ENCODE data around the gene SLC24A1. TPM values are rescaled to one million over a fixed set of nuclear protein-coding genes. Genes with fewer than 3 reads are reported as not detected.

Gene SLC24A1
- total and polyA plus RNA-seq, 7 experiments from 2014 or later = 1.9 to 5.6 (median 4.5) TPM

DNA sequence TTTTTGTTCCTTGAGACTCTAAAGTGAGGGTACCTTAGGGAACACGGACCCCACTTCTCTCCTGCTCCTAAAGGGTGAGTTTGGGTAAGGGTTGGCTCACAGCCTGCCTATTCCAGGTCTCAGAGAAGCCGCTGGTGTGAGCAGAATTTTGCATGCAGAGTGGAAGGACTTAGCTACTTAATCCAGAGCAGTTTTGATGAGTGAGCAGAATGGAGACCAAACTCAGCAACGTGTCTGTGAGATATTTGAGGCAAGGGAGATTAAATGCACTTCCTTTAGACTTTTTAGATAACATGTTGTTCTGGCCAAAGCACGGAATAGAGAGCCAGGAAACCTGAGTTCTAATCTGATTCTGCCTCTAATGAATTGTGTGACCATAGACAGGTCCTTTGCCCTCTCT is 5.1 kb downstream of the SLC24A1 start:
- Mint-ChIP-seq H3K4me1 (peaks cover 0 to 11% (median 0%) of the 10 kb centered on the region in 7 donors), H3K27me3 (no peaks in the 10 kb centered on the region), H3K9me3 (no peaks in the 10 kb centered on the region), H3K36me3 (peaks cover 0 to 34% (median 16%) of the 10 kb centered on the region in 5 donors), H3K4me3 (no peak overlapping the region), H3K27ac (no peak overlapping the region)
- intact Hi-C loops (cut with micrococcal nuclease) = no loop called here
- no peak overlapping the region for H3K4me3 ChIP-seq (ENCODE audit: low read length)
- ChIA-PET CTCF (no interaction called here), POLR2A (no interaction called here)
- DNase-seq = no peak
- no peak for ATAC-seq
- no peaks in the 10 kb centered on the region for H3K27me3 ChIP-seq (ENCODE audit: control insufficient read depth in 2 of 2, insufficient read depth in 2 of 2, low read length in 2 of 2)
- peaks cover 0 to 7% of the 10 kb centered on the region in 2 donors for H3K4me1 ChIP-seq (ENCODE audit: control insufficient read depth in 2 of 2, insufficient read depth in 2 of 2, low read length in 2 of 2)
- no peaks in the 10 kb centered on the region for H3K36me3 ChIP-seq (ENCODE audit: control insufficient read depth in 2 of 3, insufficient read depth in 3 of 3, low read length in 3 of 3)
- H3K27ac ChIP-seq (ENCODE audit: low read depth, low read length) = no peak overlapping the region
- no peaks in the 10 kb centered on the region for H3K9me3 ChIP-seq (ENCODE audit: control insufficient read depth in 2 of 3, low read length in 3 of 3)

GRCh38 chr15:65629548-65629947 is 7.8 kb downstream of the SLC24A1 start:
- H3K27ac ChIP-seq (ENCODE audit: low read depth, low read length) = no peak overlapping the region
- no peaks in the 10 kb centered on the region for H3K36me3 ChIP-seq (ENCODE audit: control insufficient read depth in 2 of 3, insufficient read depth in 3 of 3, low read length in 3 of 3)
- intact Hi-C loops (cut with micrococcal nuclease) = no loop called here
- DNase-seq = no peak
- no peaks in the 10 kb centered on the region for H3K9me3 ChIP-seq (ENCODE audit: control insufficient read depth in 2 of 3, low read length in 3 of 3)
- H3K4me1 Mint-ChIP-seq = peaks cover 0 to 15% (median 0%) of the 10 kb centered on the region in 7 donors
- peaks cover 0 to 2% (median 0%) of the 10 kb centered on the region in 11 donors for H3K9me3 Mint-ChIP-seq
- POLR2A ChIA-PET = no interaction called here
- CTCF ChIA-PET = no interaction called here
- peaks cover 0 to 37% (median 17%) of the 10 kb centered on the region in 5 donors for H3K36me3 Mint-ChIP-seq
- H3K27me3 ChIP-seq (ENCODE audit: control insufficient read depth in 2 of 2, insufficient read depth in 2 of 2, low read length in 2 of 2) = no peaks in the 10 kb centered on the region
- no peak for ATAC-seq
- H3K27me3 Mint-ChIP-seq = no peaks in the 10 kb centered on the region
- H3K4me1 ChIP-seq (ENCODE audit: control insufficient read depth in 2 of 2, insufficient read depth in 2 of 2, low read length in 2 of 2) = peaks cover 0 to 7% of the 10 kb centered on the region in 2 donors
- no peak overlapping the region for H3K27ac Mint-ChIP-seq
- no peak overlapping the region for H3K4me3 Mint-ChIP-seq
- H3K4me3 ChIP-seq (ENCODE audit: low read length) = no peak overlapping the region

- DNase-seq (no peak), ATAC-seq (no peak)
- intact Hi-C loops (cut with micrococcal nuclease) = loop anchor here in 1 of 2 donors (10.0 kb wide), 1 partner anchor 454 kb away; no protein-coding TSS in a partner anchor
- H3K4me1 ChIP-seq (ENCODE audit: control insufficient read depth in 2 of 2, insufficient read depth in 2 of 2, low read length in 2 of 2) = peaks cover 0 to 7% of the 10 kb centered on the region in 2 donors
- Mint-ChIP-seq H3K36me3 (peaks cover 0 to 27% (median 10%) of the 10 kb centered on the region in 5 donors), H3K4me3 (no peak overlapping the region), H3K9me3 (peaks cover 0 to 2% (median 0%) of the 10 kb centered on the region in 11 donors), H3K27me3 (no peaks in the 10 kb centered on the region), H3K4me1 (peaks cover 0 to 15% (median 0%) of the 10 kb centered on the region in 7 donors), H3K27ac (no peak overlapping the region)
- H3K9me3 ChIP-seq (ENCODE audit: control insufficient read depth in 2 of 3, low read length in 3 of 3) = no peaks in the 10 kb centered on the region
- POLR2A ChIA-PET = no interaction called here
- H3K27ac ChIP-seq (ENCODE audit: low read depth, low read length) = no peak overlapping the region
- H3K27me3 ChIP-seq (ENCODE audit: control insufficient read depth in 2 of 2, insufficient read depth in 2 of 2, low read length in 2 of 2) = no peaks in the 10 kb centered on the region
- no peaks in the 10 kb centered on the region for H3K36me3 ChIP-seq (ENCODE audit: control insufficient read depth in 2 of 3, insufficient read depth in 3 of 3, low read length in 3 of 3)
- CTCF ChIA-PET = interaction anchor here (0.7 to 1.7 kb wide), 2 partner anchors 11 to 287 kb away, joined by 4 read pairs; no protein-coding TSS in a partner anchor
- no peak overlapping the region for H3K4me3 ChIP-seq (ENCODE audit: low read length)
Observed at GRCh38 chr15:65630760-65631159, 9.0 kb downstream of the SLC24A1 start.

- Mint-ChIP-seq H3K27ac (no peak overlapping the region), H3K36me3 (peaks cover 0 to 25% (median 6%) of the 10 kb centered on the region in 5 donors), H3K4me1 (peaks cover 0 to 15% (median 0%) of the 10 kb centered on the region in 7 donors), H3K4me3 (no peak overlapping the region), H3K9me3 (peaks cover 0 to 2% (median 0%) of the 10 kb centered on the region in 11 donors), H3K27me3 (no peaks in the 10 kb centered on the region)
- intact Hi-C loops (cut with micrococcal nuclease) = loop anchor here in 1 of 2 donors (10.0 kb wide), 1 partner anchor 453 kb away; no protein-coding TSS in a partner anchor
- H3K4me1 ChIP-seq (ENCODE audit: control insufficient read depth in 2 of 2, insufficient read depth in 2 of 2, low read length in 2 of 2) = peaks cover 0 to 7% of the 10 kb centered on the region in 2 donors
- H3K9me3 ChIP-seq (ENCODE audit: control insufficient read depth in 2 of 3, low read length in 3 of 3) = no peaks in the 10 kb centered on the region
- no peaks in the 10 kb centered on the region for H3K27me3 ChIP-seq (ENCODE audit: control insufficient read depth in 2 of 2, insufficient read depth in 2 of 2, low read length in 2 of 2)
- H3K36me3 ChIP-seq (ENCODE audit: control insufficient read depth in 2 of 3, insufficient read depth in 3 of 3, low read length in 3 of 3) = no peaks in the 10 kb centered on the region
- no peak for ATAC-seq
- CTCF ChIA-PET = interaction anchor here (0.6 to 1.7 kb wide), 3 partner anchors 9 to 286 kb away, joined by 3 to 4 read pairs (median 4); no protein-coding TSS in a partner anchor
- H3K27ac ChIP-seq (ENCODE audit: low read depth, low read length) = no peak overlapping the region
- H3K4me3 ChIP-seq (ENCODE audit: low read length) = peak overlapping the region; percentile 14
- POLR2A ChIA-PET = no interaction called here
- no peak for DNase-seq
Observed at GRCh38 chr15:65631503-65631902, 9.8 kb downstream of the SLC24A1 start.

DNA sequence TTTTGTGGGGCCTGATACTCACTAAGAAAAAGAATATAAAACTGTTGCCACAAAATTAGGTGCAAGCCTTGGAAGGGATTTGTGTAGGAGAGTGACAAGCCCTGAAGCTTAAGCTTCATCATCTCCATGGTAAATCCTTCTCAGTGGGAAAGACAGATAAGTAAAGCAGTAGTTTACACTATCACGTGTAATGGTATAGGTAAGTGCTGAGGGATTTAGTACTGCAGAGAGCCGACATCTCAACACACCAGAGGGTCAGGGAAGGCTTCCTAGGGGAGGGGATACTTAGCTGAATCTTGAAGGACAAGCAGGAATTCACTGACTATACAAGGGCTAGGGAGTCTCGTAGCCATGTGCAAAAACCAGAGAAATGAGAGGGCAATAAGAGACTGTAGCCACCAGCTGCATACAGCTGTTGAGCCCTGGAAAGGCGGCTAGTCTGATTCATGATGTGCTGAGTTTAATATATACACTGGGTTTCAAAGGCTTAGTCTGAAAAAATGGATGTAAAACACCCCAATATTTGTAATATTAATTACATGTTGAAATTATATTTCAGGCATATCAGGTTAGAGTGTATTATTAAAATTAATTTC is 11.1 kb downstream of the SLC24A1 start:
- CTCF ChIA-PET = no interaction called here
- H3K36me3 Mint-ChIP-seq = peaks cover 0 to 22% (median 0%) of the 10 kb centered on the region in 5 donors
- ATAC-seq = no peak

DNA sequence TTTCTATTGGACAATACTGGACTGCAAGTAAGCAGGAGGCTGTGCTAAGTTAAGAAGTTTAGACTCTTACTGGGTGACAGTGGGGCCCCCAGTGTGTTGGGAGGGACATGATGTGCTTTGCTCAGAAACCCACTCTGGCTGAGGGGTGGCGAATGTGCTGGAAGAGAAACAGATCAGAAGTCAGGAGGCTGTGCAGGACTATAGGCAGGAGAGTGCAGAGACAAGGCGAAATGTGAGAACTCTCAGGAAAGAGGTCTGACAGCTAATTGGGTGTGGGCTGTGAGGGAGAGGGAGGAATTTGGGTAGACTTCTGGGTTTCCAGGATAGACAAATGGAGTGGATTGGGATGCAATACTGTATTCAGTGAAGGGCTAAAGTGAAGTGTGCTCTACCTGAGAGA is 12.0 kb downstream of the SLC24A1 start:
- Mint-ChIP-seq H3K27ac (peak overlapping the region in 1 of 9 donors; percentile 69), H3K4me1 (peaks cover 5 to 21% (median 8%) of the 10 kb centered on the region in 7 donors)
- POLR2A ChIA-PET = no interaction called here

More for the DNA sequence above, 11.1 kb downstream of the SLC24A1 start:
- Mint-ChIP-seq H3K27me3 (no peaks in the 10 kb centered on the region), H3K4me1 (peaks cover 0 to 15% (median 2%) of the 10 kb centered on the region in 7 donors), H3K27ac (no peak overlapping the region), H3K9me3 (peaks cover 0 to 2% (median 0%) of the 10 kb centered on the region in 11 donors), H3K4me3 (no peak overlapping the region)
- H3K4me1 ChIP-seq (ENCODE audit: control insufficient read depth in 2 of 2, insufficient read depth in 2 of 2, low read length in 2 of 2) = peaks cover 0 to 7% of the 10 kb centered on the region in 2 donors
- no peak overlapping the region for H3K4me3 ChIP-seq (ENCODE audit: low read length)
- POLR2A ChIA-PET = interaction anchor here (0.5 kb wide), 1 partner anchor 115 kb away, joined by 3 read pairs; no protein-coding TSS in a partner anchor
- H3K27ac ChIP-seq (ENCODE audit: low read depth, low read length) = no peak overlapping the region
- no peaks in the 10 kb centered on the region for H3K36me3 ChIP-seq (ENCODE audit: control insufficient read depth in 2 of 3, insufficient read depth in 3 of 3, low read length in 3 of 3)
- no peaks in the 10 kb centered on the region for H3K9me3 ChIP-seq (ENCODE audit: control insufficient read depth in 2 of 3, low read length in 3 of 3)
- no peak for DNase-seq
- no peaks in the 10 kb centered on the region for H3K27me3 ChIP-seq (ENCODE audit: control insufficient read depth in 2 of 2, insufficient read depth in 2 of 2, low read length in 2 of 2)
- intact Hi-C loops (cut with micrococcal nuclease) = loop anchor here in 1 of 2 donors (10.0 kb wide), 1 partner anchor 452 kb away; no protein-coding TSS in a partner anchor

More for the DNA sequence above, 12.0 kb downstream of the SLC24A1 start:
- H3K4me3 Mint-ChIP-seq = no peak overlapping the region
- ATAC-seq (no peak), DNase-seq (no peak)
- H3K4me1 ChIP-seq (ENCODE audit: control insufficient read depth in 2 of 2, insufficient read depth in 2 of 2, low read length in 2 of 2) = peaks cover 0 to 7% of the 10 kb centered on the region in 2 donors
- CTCF ChIA-PET = no interaction called here
- H3K27me3 ChIP-seq (ENCODE audit: control insufficient read depth in 2 of 2, insufficient read depth in 2 of 2, low read length in 2 of 2) = no peaks in the 10 kb centered on the region
- H3K27ac ChIP-seq (ENCODE audit: low read depth, low read length) = no peak overlapping the region
- H3K27me3 Mint-ChIP-seq = no peaks in the 10 kb centered on the region
- no peaks in the 10 kb centered on the region for H3K9me3 ChIP-seq (ENCODE audit: control insufficient read depth in 2 of 3, low read length in 3 of 3)
- intact Hi-C loops (cut with micrococcal nuclease) = loop anchor here in 1 of 2 donors (10.0 kb wide), 1 partner anchor 451 kb away; no protein-coding TSS in a partner anchor
- H3K4me3 ChIP-seq (ENCODE audit: low read length) = no peak overlapping the region
- H3K36me3 Mint-ChIP-seq = peaks cover 0 to 22% (median 0%) of the 10 kb centered on the region in 5 donors
- H3K9me3 Mint-ChIP-seq = peaks cover 0 to 2% (median 0%) of the 10 kb centered on the region in 11 donors
- no peaks in the 10 kb centered on the region for H3K36me3 ChIP-seq (ENCODE audit: control insufficient read depth in 2 of 3, insufficient read depth in 3 of 3, low read length in 3 of 3)
